ENCODE measurements around the gene FBRS. TPM values are rescaled to one million over a fixed set of nuclear protein-coding genes. Genes with fewer than 3 reads are reported as not detected.
A peak's percentile ranks its signal among the peaks of the same experiment; 100 is the strongest.
"Not testable (repeated sequence)": the region's sequence is repeated elsewhere in the genome, so short reads cannot be mapped to it uniquely, and the experiment has no call there.

FBRS gene
- total RNA-seq, 1 donor from 2014 or later, result 17.3 TPM

GRCh38 chr16:30698816-30699614 is 40.8 kb downstream of the FBRS start, which contains the start of gene SRCAP:
TSS of gene SRCAP (plus strand) at chr16:30699171. CDS start at chr16:30700825, 1,654 bp downstream.
- DNase-seq, result peak; percentile 86

- no peak for DNase-seq
Measured at GRCh38 chr16:30699615-30700099, 41.4 kb downstream of the FBRS start.

GRCh38 chr16:30700491-30700890 is 42.3 kb downstream of the FBRS start:
- DNase-seq, result no peak

GRCh38 chr16:30700971-30701370 is 42.7 kb downstream of the FBRS start:
- no peak for DNase-seq

GRCh38 chr16:30703071-30703470 is 44.8 kb downstream of the FBRS start:
- not testable (repeated sequence) for DNase-seq

GRCh38 chr16:30703971-30704370 is 45.7 kb downstream of the FBRS start:
- DNase-seq, result no peak

- no peak for DNase-seq
Measured at GRCh38 chr16:30706046-30706445, 47.8 kb downstream of the FBRS start.

GRCh38 chr16:30710971-30711370 is 52.7 kb downstream of the FBRS start:
- DNase-seq, result no peak

GRCh38 chr16:30711712-30712111 is 53.5 kb downstream of the FBRS start:
- DNase-seq, result no peak

GRCh38 chr16:30715750-30716445 is 57.7 kb downstream of the FBRS start:
- DNase-seq, result no peak

GRCh38 chr16:30720086-30720485 is 61.9 kb downstream of the FBRS start:
- no peak for DNase-seq

Small RNA genes lying within 50 kb of the gene (small RNA-seq; reads per million reads assigned to genes)
- gene AC093249.1 (ENCODE audit: low replicate concordance) (not detected), gene RNU6-1043P (ENCODE audit: low replicate concordance) (not detected), gene RNU6-416P (ENCODE audit: low replicate concordance) (not detected), gene SNORA30 (ENCODE audit: low replicate concordance) (1.2 reads per million, percentile 81 among the genes with 10 or more reads in this experiment)

Other genes starting within 250 kb of the FBRS start
- 14.3 TPM for gene DCTPP1, start 228.4 kb upstream of the FBRS start, total RNA-seq
- gene SEPHS2, start 212.6 kb upstream of the FBRS start, total RNA-seq, result 13.1 TPM
- 6.1 TPM for gene ITGAL, start 185.7 kb upstream of the FBRS start, total RNA-seq
- gene ZNF768, start 131.9 kb upstream of the FBRS start, total RNA-seq, result 11.2 TPM
- 5.8 TPM for gene ZNF747, start 123.6 kb upstream of the FBRS start, total RNA-seq
- 4.1 TPM for gene ZNF764, start 100.1 kb upstream of the FBRS start, total RNA-seq
- 8.9 TPM for gene ZNF688, start 86.7 kb upstream of the FBRS start, total RNA-seq
- 9.8 TPM for gene ZNF785, start 72.7 kb upstream of the FBRS start, total RNA-seq
- 3.3 TPM for gene ZNF689, start 48.0 kb upstream of the FBRS start, total RNA-seq
- 8.4 TPM for gene PRR14, start 7.5 kb upstream of the FBRS start, total RNA-seq
- 17.1 TPM for gene SRCAP, start 40.7 kb downstream of the FBRS start, total RNA-seq
- 13.6 TPM for gene PHKG2, start 90.0 kb downstream of the FBRS start, total RNA-seq
- gene CFAP119, start 103.6 kb downstream of the FBRS start, total RNA-seq, result 0.79 TPM
- 48.4 TPM for gene RNF40, start 103.9 kb downstream of the FBRS start, total RNA-seq
- gene ZNF629, start 128.8 kb downstream of the FBRS start, total RNA-seq, result 5.2 TPM
- 20.7 TPM for gene BCL7C, start 235.6 kb downstream of the FBRS start, total RNA-seq
- 0.59 TPM for gene CTF1, start 238.2 kb downstream of the FBRS start, total RNA-seq